ENCODE data around the gene MAP4K3. TPM values are rescaled to one million over a fixed set of nuclear protein-coding genes. Genes with fewer than 3 reads are reported as not detected.

MAP4K3 gene
- total RNA-seq, 2 experiments from 2014 or later, result 8.6 to 12.3 TPM

- no peaks in the 10 kb centered on the region for H3K27me3 Mint-ChIP-seq
- DNase-seq, result no peak
- peaks cover 28% of the 10 kb centered on the region for H3K36me3 Mint-ChIP-seq (ENCODE audit: low read depth)
- POLR2A ChIA-PET, result interaction anchor here (8.9 kb wide), 1 partner anchor 95 kb away, joined by 543 read pairs; the partner anchor contains the start of gene SOS1
- CTCF ChIA-PET, result interaction anchor here (0.6 to 1.6 kb wide), 3 partner anchors 97 to 633 kb away, joined by 3 to 4 read pairs (median 3); no protein-coding TSS in a partner anchor
- peaks cover 7% of the 10 kb centered on the region for H3K9me3 Mint-ChIP-seq
- no peak overlapping the region for H3K4me3 Mint-ChIP-seq
- peaks cover 65% of the 10 kb centered on the region for H3K4me1 Mint-ChIP-seq
- no peak overlapping the region for H3K27ac Mint-ChIP-seq
Measured at GRCh38 chr2:39221459-39221858, 215.6 kb downstream of the MAP4K3 start.

- Mint-ChIP-seq H3K27me3 (no peaks in the 10 kb centered on the region), H3K36me3 (ENCODE audit: low read depth) (peaks cover 28% of the 10 kb centered on the region), H3K27ac (peak overlapping the region; percentile 73), H3K4me3 (peak overlapping the region; percentile 55), H3K9me3 (peaks cover 7% of the 10 kb centered on the region), H3K4me1 (peaks cover 67% of the 10 kb centered on the region)
- POLR2A ChIA-PET, result interaction anchor here (8.9 to 10.3 kb wide), 2 partner anchors 80 to 94 kb away, joined by 238 to 543 read pairs; partner anchors contain the start of gene SOS1
- CTCF ChIA-PET, result interaction anchor here (5.9 kb wide), 1 partner anchor 9 kb away, joined by 54 read pairs; no protein-coding TSS in a partner anchor
- no peak for DNase-seq
Measured at GRCh38 chr2:39220136-39220535, 216.9 kb downstream of the MAP4K3 start.

GRCh38 chr2:39218391-39218790 lies 218.7 kb downstream of the MAP4K3 start:
- POLR2A ChIA-PET, result interaction anchor here (1.1 to 10.3 kb wide), 6 partner anchors 9 to 105 kb away, joined by 3 to 543 read pairs (median 30); partner anchors contain the start of gene SOS1
- Mint-ChIP-seq H3K4me3 (peak overlapping the region; percentile 66), H3K9me3 (peaks cover 7% of the 10 kb centered on the region), H3K36me3 (ENCODE audit: low read depth) (peaks cover 37% of the 10 kb centered on the region), H3K27ac (peak overlapping the region; percentile 95), H3K4me1 (peaks cover 72% of the 10 kb centered on the region), H3K27me3 (no peaks in the 10 kb centered on the region)
- peak; percentile 55 for DNase-seq
- CTCF ChIA-PET, result interaction anchor here (0.6 to 5.9 kb wide), 8 partner anchors 11 to 271 kb away, joined by 3 to 54 read pairs (median 6); partner anchors contain the start of gene SOS1

GRCh38 chr2:39217192-39217550 lies 219.9 kb downstream of the MAP4K3 start:
- CTCF ChIA-PET, result interaction anchor here (1.2 to 5.9 kb wide), 6 partner anchors 12 to 158 kb away, joined by 3 to 54 read pairs (median 7); partner anchors contain the start of gene SOS1
- H3K27ac Mint-ChIP-seq, result peak overlapping the region; percentile 95
- peaks cover 38% of the 10 kb centered on the region for H3K36me3 Mint-ChIP-seq (ENCODE audit: low read depth)
- peaks cover 11% of the 10 kb centered on the region for H3K9me3 Mint-ChIP-seq
- H3K4me3 Mint-ChIP-seq, result peak overlapping the region; percentile 45
- peaks cover 75% of the 10 kb centered on the region for H3K4me1 Mint-ChIP-seq
- DNase-seq, result no peak
- H3K27me3 Mint-ChIP-seq, result no peaks in the 10 kb centered on the region
- POLR2A ChIA-PET, result interaction anchor here (0.6 to 10.3 kb wide), 10 partner anchors 9 to 616 kb away, joined by 3 to 543 read pairs (median 5); partner anchors contain the start of genes SOS1 and SRSF7

- H3K36me3 Mint-ChIP-seq (ENCODE audit: low read depth), result peaks cover 34% of the 10 kb centered on the region
- peak overlapping the region; percentile 45 for H3K4me3 Mint-ChIP-seq
- H3K27ac Mint-ChIP-seq, result peak overlapping the region; percentile 95
- H3K27me3 Mint-ChIP-seq, result no peaks in the 10 kb centered on the region
- DNase-seq, result peak; percentile 89
- peaks cover 5% of the 10 kb centered on the region for H3K9me3 Mint-ChIP-seq
- peaks cover 74% of the 10 kb centered on the region for H3K4me1 Mint-ChIP-seq
- ChIA-PET CTCF (interaction anchor here (1.2 to 5.9 kb wide), 7 partner anchors 12 to 98 kb away, joined by 3 to 54 read pairs (median 5); partner anchors contain the start of gene SOS1), POLR2A (interaction anchor here (0.8 to 10.3 kb wide), 11 partner anchors 11 to 616 kb away, joined by 3 to 543 read pairs (median 4); partner anchors contain the start of genes SOS1 and SRSF7)
Measured at GRCh38 chr2:39216346-39217191, 220.5 kb downstream of the MAP4K3 start.

GRCh38 chr2:39215545-39215944 lies 221.5 kb downstream of the MAP4K3 start:
- Mint-ChIP-seq H3K4me1 (peaks cover 80% of the 10 kb centered on the region), H3K27me3 (no peaks in the 10 kb centered on the region), H3K27ac (peak overlapping the region; percentile 95), H3K36me3 (ENCODE audit: low read depth) (peaks cover 40% of the 10 kb centered on the region), H3K4me3 (no peak overlapping the region), H3K9me3 (peaks cover 3% of the 10 kb centered on the region)
- CTCF ChIA-PET, result interaction anchor here (0.5 to 5.9 kb wide), 6 partner anchors 13 to 224 kb away, joined by 3 to 54 read pairs (median 4); no protein-coding TSS in a partner anchor
- POLR2A ChIA-PET, result interaction anchor here (0.6 to 10.3 kb wide), 9 partner anchors 10 to 99 kb away, joined by 3 to 543 read pairs (median 6); partner anchors contain the start of gene SOS1
- no peak for DNase-seq

GRCh38 chr2:39213015-39213414 lies 224.1 kb downstream of the MAP4K3 start:
- H3K4me3 Mint-ChIP-seq, result no peak overlapping the region
- POLR2A ChIA-PET, result interaction anchor here (1.1 to 10.3 kb wide), 4 partner anchors 73 to 93 kb away, joined by 3 to 238 read pairs (median 24); partner anchors contain the start of gene SOS1
- peaks cover 3% of the 10 kb centered on the region for H3K9me3 Mint-ChIP-seq
- CTCF ChIA-PET, result interaction anchor here (0.9 to 1.8 kb wide), 2 partner anchors 16 to 79 kb away, joined by 3 to 8 read pairs; no protein-coding TSS in a partner anchor
- H3K36me3 Mint-ChIP-seq (ENCODE audit: low read depth), result peaks cover 34% of the 10 kb centered on the region
- H3K27me3 Mint-ChIP-seq, result no peaks in the 10 kb centered on the region
- peak overlapping the region; percentile 8 for H3K27ac Mint-ChIP-seq
- peaks cover 60% of the 10 kb centered on the region for H3K4me1 Mint-ChIP-seq
- DNase-seq, result no peak

GRCh38 chr2:39210846-39211245 lies 226.2 kb downstream of the MAP4K3 start:
- ChIA-PET CTCF (interaction anchor here (0.6 to 1.8 kb wide), 5 partner anchors 17 to 545 kb away, joined by 3 to 7 read pairs (median 3); partner anchors contain the start of gene GALM), POLR2A (interaction anchor here (1.1 to 10.3 kb wide), 6 partner anchors 8 to 91 kb away, joined by 3 to 238 read pairs (median 14); partner anchors contain the start of gene SOS1)
- Mint-ChIP-seq H3K9me3 (peaks cover 3% of the 10 kb centered on the region), H3K27ac (peak overlapping the region; percentile 29), H3K36me3 (ENCODE audit: low read depth) (peaks cover 32% of the 10 kb centered on the region), H3K4me1 (peaks cover 41% of the 10 kb centered on the region), H3K4me3 (no peak overlapping the region), H3K27me3 (no peaks in the 10 kb centered on the region)
- no peak for DNase-seq

- H3K4me1 Mint-ChIP-seq, result peaks cover 26% of the 10 kb centered on the region
- peaks cover 34% of the 10 kb centered on the region for H3K36me3 Mint-ChIP-seq (ENCODE audit: low read depth)
- peak overlapping the region; percentile 58 for H3K4me3 Mint-ChIP-seq
- H3K9me3 Mint-ChIP-seq, result peaks cover 25% of the 10 kb centered on the region
- CTCF ChIA-PET, result interaction anchor here (1.1 to 1.5 kb wide), 2 partner anchors 24 to 60 kb away, joined by 3 to 4 read pairs; no protein-coding TSS in a partner anchor
- no peak for DNase-seq
- no peaks in the 10 kb centered on the region for H3K27me3 Mint-ChIP-seq
- peak overlapping the region; percentile 54 for H3K27ac Mint-ChIP-seq
- POLR2A ChIA-PET, result interaction anchor here (0.7 to 4.1 kb wide), 9 partner anchors 8 to 84 kb away, joined by 3 to 16 read pairs (median 4); no protein-coding TSS in a partner anchor
Measured at GRCh38 chr2:39203382-39203781, 233.7 kb downstream of the MAP4K3 start.

GRCh38 chr2:39202639-39203369 lies 234.3 kb downstream of the MAP4K3 start:
- POLR2A ChIA-PET, result interaction anchor here (0.7 to 4.1 kb wide), 13 partner anchors 9 to 84 kb away, joined by 3 to 16 read pairs (median 4); partner anchors contain the start of gene SOS1
- peaks cover 27% of the 10 kb centered on the region for H3K9me3 Mint-ChIP-seq
- no peak overlapping the region for H3K4me3 Mint-ChIP-seq
- CTCF ChIA-PET, result interaction anchor here (1.1 to 1.8 kb wide), 4 partner anchors 25 to 79 kb away, joined by 3 to 6 read pairs (median 4); no protein-coding TSS in a partner anchor
- DNase-seq, result no peak
- peak overlapping the region; percentile 38 for H3K27ac Mint-ChIP-seq
- no peaks in the 10 kb centered on the region for H3K27me3 Mint-ChIP-seq
- H3K36me3 Mint-ChIP-seq (ENCODE audit: low read depth), result peaks cover 35% of the 10 kb centered on the region
- H3K4me1 Mint-ChIP-seq, result peaks cover 26% of the 10 kb centered on the region

Data from activated CD4-positive, alpha-beta memory T cell treated with anti-CD3 and anti-CD28 coated beads, Interleukin-2, amount 10 ng/mL, durations not matched to agents 7 days and 5 days (primary cell).